ENCODE data around the gene IL15. TPM values are rescaled to one million over a fixed set of nuclear protein-coding genes. Genes with fewer than 3 reads are reported as not detected.

Gene IL15
- total and polyA plus RNA-seq, 2 of the 4 experiments (the other 2 are of a cell fraction), result 5.0 to 5.2 TPM

- CTCF ChIA-PET, result no interaction called here
- BruUV-seq (replicated peaks), result no TSS peak
Observed at GRCh38 chr4:141692081-141692480, 55.7 kb downstream of the IL15 start.

More at GRCh38 chr4:141692081-141692480, 55.7 kb downstream of the IL15 start:
- no peak overlapping the region for H3K4ac ChIP-seq (ENCODE audit: low read depth, low read length)
- no peaks in the 10 kb centered on the region for H3K27me3 ChIP-seq (ENCODE audit: control insufficient read depth, insufficient read depth, low read length)
- H3K79me1 ChIP-seq (ENCODE audit: low read depth in 1 of 2, low read length in 2 of 2), result 0 out of 4 replicates have a peak, but pooled peaks cover 0 to 2% of the 10 kb centered on the region in 2 experiments
- no peak overlapping the region for H2BK120ac ChIP-seq (ENCODE audit: low read depth, low read length)
- no peak overlapping the region for H4K5ac ChIP-seq (ENCODE audit: low read depth, low read length)
- H3K56ac ChIP-seq (ENCODE audit: extremely low read depth, insufficient read depth, low read length), result no peak overlapping the region
- H3K4me2 ChIP-seq (ENCODE audit: low read depth, low read length), result no peak overlapping the region
- no peak overlapping the region for H3K14ac ChIP-seq (replicated peaks; ENCODE audit: low read depth, low read length)
- no peaks in the 10 kb centered on the region for H4K20me1 ChIP-seq (ENCODE audit: insufficient read depth, low read length)
- WGBS, 2 experiments (ENCODE audit: extremely low coverage in 2 of 2, insufficient read length in 1 of 2), result 63% methylated on average over 1 of the region's 2 CpGs; no CpG with 5 or more reads in 1 of the 2 experiments
- H2BK15ac ChIP-seq (ENCODE audit: low read depth, low read length), result no peak overlapping the region
- H2BK5ac ChIP-seq (ENCODE audit: low read depth, low read length, poor library complexity, severe bottlenecking), result no peak overlapping the region
- no peaks in the 10 kb centered on the region for H3K9me1 ChIP-seq (ENCODE audit: insufficient read depth, low read length)
- H3K18ac ChIP-seq (ENCODE audit: low read depth, low read length), result no peak overlapping the region
- in situ Hi-C loops (cut with MboI; ENCODE audit: low sequenced_read_pairs), result no loop called here
- no peak overlapping the region for H3K9ac ChIP-seq (ENCODE audit: low read depth, low read length)
- no peak overlapping the region for H2AK5ac ChIP-seq (ENCODE audit: low read depth, low read length)
- H3K4me3 ChIP-seq (ENCODE audit: insufficient read depth, low read depth, low read length), result no peak overlapping the region
- intact Hi-C loops (cut with micrococcal nuclease), result no loop called here
- POLR2A ChIA-PET (ENCODE audit: unreplicated experiment), result no interaction called here
- no peak for DNase-seq
- no peaks in the 10 kb centered on the region for H3K9me3 ChIP-seq (ENCODE audit: control insufficient read depth, insufficient read depth, low read length)
- no peak overlapping the region for H3K23ac ChIP-seq (ENCODE audit: low read depth, low read length)
- H4K8ac ChIP-seq (ENCODE audit: low read depth in 2 of 2, low read length in 2 of 2), result no peak overlapping the region
- dilution Hi-C loops (cut with HindIII; ENCODE audit: low sequenced_read_pairs, unreplicated experiment), result no loop called here
- H2BK20ac ChIP-seq (ENCODE audit: low read depth, low read length), result no peak overlapping the region
- H3K36me3 ChIP-seq (ENCODE audit: control insufficient read depth, insufficient read depth, low read length), result no peaks in the 10 kb centered on the region
- no peak overlapping the region for H2AFZ ChIP-seq (replicated peaks; ENCODE audit: low read length, poor library complexity)
- H3K27ac ChIP-seq (ENCODE audit: insufficient read depth, low read length), result no peak overlapping the region
- H2AK9ac ChIP-seq (replicated peaks; ENCODE audit: low read depth, low read length, poor library complexity), result no peak overlapping the region
- H3K4me1 ChIP-seq (ENCODE audit: control insufficient read depth, insufficient read depth, low read length), result no peaks in the 10 kb centered on the region
- TF ChIP-seq NFE2L2 (IDR thresholded peaks at IDR 0.05; ENCODE audit: low read depth, low read length) (no peak), MXI1 (IDR thresholded peaks at IDR 0.05; ENCODE audit: borderline replicate concordance, low read depth, low read length) (no peak), POLR2A (IDR thresholded peaks at IDR 0.05; ENCODE audit: low read depth, low read length) (no peak), RCOR1 (IDR thresholded peaks at IDR 0.05; ENCODE audit: insufficient replicate concordance, low read length) (no peak), MAFK (IDR thresholded peaks at IDR 0.05; ENCODE audit: low read depth, low read length) (no peak), CEBPB (IDR thresholded peaks at IDR 0.05; ENCODE audit: low read depth, low read length) (no peak), CHD1 (IDR thresholded peaks at IDR 0.05; ENCODE audit: low read depth, low read length) (no peak), USF2 (IDR thresholded peaks at IDR 0.05; ENCODE audit: low read depth, low read length) (no peak), MAZ (IDR thresholded peaks at IDR 0.05; ENCODE audit: borderline replicate concordance, low read depth, low read length) (no peak), RAD21 (IDR thresholded peaks at IDR 0.05; ENCODE audit: low read length) (no peak), FOS (IDR thresholded peaks at IDR 0.05; ENCODE audit: low read depth, low read length) (no peak), BHLHE40 (IDR thresholded peaks at IDR 0.05; ENCODE audit: low read depth, low read length) (no peak), ELK1 (IDR thresholded peaks at IDR 0.05; ENCODE audit: borderline replicate concordance, low read depth, low read length) (no peak), SMC3 (IDR thresholded peaks at IDR 0.05; ENCODE audit: low read depth, low read length) (no peak), RFX5 (IDR thresholded peaks at IDR 0.05; ENCODE audit: low read depth, low read length) (no peak), CTCF (conservative IDR thresholded peaks at IDR 0.05; ENCODE audit: low read depth, low read length) (no peak)
- no peak for ATAC-seq (ENCODE audit: low read depth)
- no peak overlapping the region for H4K91ac ChIP-seq (ENCODE audit: insufficient read depth, low read depth, low read length)

Measured in IMR-90 (cell line).